H1 (cell line): ENCODE measurements around the gene PLB1. TPM values are rescaled to one million over a fixed set of nuclear protein-coding genes. Genes with fewer than 3 reads are reported as not detected.

Experiments used
- CTCF ChIA-PET: fragments of 300-600 bp; sonication (Branson Sonifier 250); formaldehyde crosslinking; loops from one replicate; lab custom pipeline; 2021; ENCODE audit not compliant: partially characterized antibody; lab: Charles Lee
- POLR2A ChIA-PET: fragments of 300-600 bp; sonication (Branson Sonifier 250); formaldehyde crosslinking; loops from one replicate; lab custom pipeline; 2021; ENCODE audit warnings: inconsistent platforms; ENCODE audit not compliant: partially characterized antibody; lab: Charles Lee
- DNase-seq, 2 experiments: peaks; one replicate each; pipeline versions ENCODE4 v3.0.0 to v3.0.0-alpha.2; 2010 to 2022; ENCODE audit warnings: low spot score in 2 of 2, low read depth in 1 of 2, mixed read lengths in 1 of 2
- FAIRE-seq: peaks from 2 replicates; lab custom pipeline; 2011; peaks lifted over from hg19 to GRCh38; lab: Jason Lieb, UNC
- H2AFZ ChIP-seq: 2 replicates; pipeline ENCODE4 v1.8.1; 2012; ENCODE audit warnings: low read length, inconsistent platforms
- H2AK5ac ChIP-seq: 2 replicates; pipeline ENCODE4 v1.6.1; 2013; ENCODE audit warnings: low read depth, low read length
- H2BK120ac ChIP-seq: replicated peaks from 2 replicates; pipeline ENCODE3; 2013; ENCODE audit warnings: low read depth, low read length, inconsistent platforms
- H2BK12ac ChIP-seq: 2 replicates; pipeline ENCODE4 v1.6.1; 2013; ENCODE audit warnings: low read depth, low read length
- H2BK15ac ChIP-seq: 2 replicates; pipeline ENCODE4 v1.6.1; 2013; ENCODE audit warnings: low read length
- H2BK20ac ChIP-seq: 2 replicates; pipeline ENCODE4 v1.6.1; 2013; ENCODE audit warnings: low read length
- H2BK5ac ChIP-seq: 2 replicates; pipeline ENCODE4 v1.6.1; 2013; ENCODE audit warnings: low read depth, low read length
- H3K14ac ChIP-seq: 2 replicates; pipeline ENCODE4 v1.6.1; 2013; ENCODE audit warnings: inconsistent platforms; ENCODE audit not compliant: insufficient read length
- H3K18ac ChIP-seq: 2 replicates; pipeline ENCODE4 v1.6.1; 2013; ENCODE audit warnings: low read length; ENCODE audit errors: extremely low read depth
- H3K23ac ChIP-seq: 2 replicates; pipeline ENCODE4 v1.6.1; 2013; ENCODE audit warnings: inconsistent platforms; ENCODE audit not compliant: insufficient read length
- H3K23me2 ChIP-seq: 2 replicates; pipeline ENCODE4 v1.6.1; 2013; ENCODE audit warnings: low read depth, low read length
- H3K27ac ChIP-seq: 2 replicates; pipeline ENCODE4 v1.6.1; 2011; ENCODE audit warnings: low read depth, low read length, inconsistent platforms
- H3K27me3 ChIP-seq, 4 experiments: replicated peaks in 1 of 4; 1 replicate in 1 of 4; 2 replicates in 3 of 4; pipeline versions ENCODE4 v1.6.1 to v1.8.1; 2011 to 2013; ENCODE audit warnings: low read length in 3 of 4, mild to moderate bottlenecking in 3 of 4, inconsistent platforms in 2 of 4, mixed read lengths in 2 of 4, moderate library complexity in 1 of 4; ENCODE audit not compliant: control insufficient read depth in 3 of 4, insufficient read depth in 3 of 4; ENCODE audit errors: extremely low read depth in 1 of 4
- H3K36me3 ChIP-seq, 4 experiments: 2 replicates each; pipeline versions ENCODE4 v1.6.1 to v1.8.1; 2011 to 2013; ENCODE audit warnings: mild to moderate bottlenecking in 4 of 4, low read length in 3 of 4, moderate library complexity in 2 of 4, control low read depth in 1 of 4, inconsistent platforms in 1 of 4; ENCODE audit not compliant: insufficient read depth in 4 of 4, control insufficient read depth in 2 of 4
- H3K4ac ChIP-seq: replicated peaks from 2 replicates; pipeline ENCODE3; 2013; ENCODE audit warnings: low read length, low read depth, mixed read lengths, inconsistent platforms; ENCODE audit not compliant: insufficient read length
- H3K4me1 ChIP-seq, 4 experiments: replicated peaks in 1 of 4; 1 replicate in 1 of 4; 2 replicates in 3 of 4; pipeline versions ENCODE4 v1.6.1 to v1.8.1; 2011 to 2013; ENCODE audit warnings: low read length in 3 of 4, inconsistent platforms in 2 of 4, mixed read lengths in 1 of 4; ENCODE audit not compliant: insufficient read depth in 4 of 4, control insufficient read depth in 3 of 4
- H3K4me2 ChIP-seq, 2 experiments: 2 replicates each; pipeline versions ENCODE4 v1.6.1 to v1.8.1; 2011 to 2013; ENCODE audit warnings: low read depth in 2 of 2, low read length in 2 of 2, control low read depth in 1 of 2, inconsistent platforms in 1 of 2, mild to moderate bottlenecking in 1 of 2; ENCODE audit not compliant: insufficient read depth in 1 of 2
- H3K4me3 ChIP-seq, 4 experiments: fragments of 200-600, 300-600 bp in 1 of 4; sonication (generic), shearing (Covaris generic), sonication (Bioruptor Twin) in 1 of 4; 2 replicates each; pipeline versions ENCODE4 v1.5.1 to v1.8.1; 2011 to 2016; ENCODE audit warnings: low read length in 4 of 4, low read depth in 3 of 4, control low read depth in 2 of 4, inconsistent platforms in 2 of 4, mild to moderate bottlenecking in 2 of 4, mixed read lengths in 1 of 4, moderate library complexity in 1 of 4; ENCODE audit not compliant: insufficient read depth in 2 of 4; ENCODE audit errors: extremely low read depth in 1 of 4
- H3K56ac ChIP-seq: replicated peaks from 2 replicates; pipeline ENCODE3; 2013; ENCODE audit warnings: low read depth, mild to moderate bottlenecking, mixed read lengths, low read length, inconsistent platforms; ENCODE audit not compliant: insufficient read length
- H3K79me1 ChIP-seq: 2 replicates; pipeline ENCODE4 v1.6.1; 2013; ENCODE audit warnings: low read depth, low read length, control low read depth
- H3K79me2 ChIP-seq, 2 experiments: 2 replicates each; pipeline versions ENCODE4 v1.6.1 to v1.8.1; 2012 to 2013; ENCODE audit warnings: low read length in 2 of 2, mild to moderate bottlenecking in 2 of 2, inconsistent platforms in 1 of 2; ENCODE audit not compliant: insufficient read depth in 2 of 2, control insufficient read depth in 1 of 2
- H3K9ac ChIP-seq, 4 experiments: replicated peaks in 1 of 4; 1 replicate in 1 of 4; 2 replicates in 3 of 4; pipeline versions ENCODE4 v1.6.1 to v1.8.1; 2011 to 2013; ENCODE audit warnings: low read depth in 3 of 4, low read length in 3 of 4, control low read depth in 2 of 4, mild to moderate bottlenecking in 2 of 4, moderate library complexity in 2 of 4, inconsistent platforms in 1 of 4; ENCODE audit errors: extremely low read depth in 1 of 4
- H3K9me3 ChIP-seq, 2 experiments: 2 replicates each; pipeline versions ENCODE4 v1.6.1 to v1.8.1; 2012 to 2013; ENCODE audit warnings: mild to moderate bottlenecking in 2 of 2, moderate library complexity in 2 of 2, control low read depth in 1 of 2, inconsistent platforms in 1 of 2, low read depth in 1 of 2, low read length in 1 of 2, mixed read lengths in 1 of 2; ENCODE audit not compliant: insufficient read depth in 2 of 2
- H4K20me1 ChIP-seq, 2 experiments: replicated peaks in 1 of 2; 2 replicates each; pipeline versions ENCODE3 to v1.8.1; 2011 to 2013; ENCODE audit warnings: inconsistent platforms in 2 of 2, low read length in 2 of 2, mild to moderate bottlenecking in 1 of 2; ENCODE audit not compliant: insufficient read depth in 2 of 2, control insufficient read depth in 1 of 2
- H4K5ac ChIP-seq: 2 replicates; pipeline ENCODE4 v1.6.1; 2013; ENCODE audit warnings: low read length, low read depth, mixed read lengths, inconsistent platforms; ENCODE audit not compliant: insufficient read length
- H4K8ac ChIP-seq: 2 replicates; pipeline ENCODE4 v1.8.0; 2013; ENCODE audit warnings: mild to moderate bottlenecking, moderate library complexity, low read length, inconsistent platforms; ENCODE audit not compliant: insufficient read depth; ENCODE audit errors: extremely low read depth
- H4K91ac ChIP-seq: replicated peaks from 2 replicates; pipeline ENCODE3; 2013; ENCODE audit warnings: low read length, mixed read lengths, inconsistent platforms; ENCODE audit not compliant: insufficient read length
- BCL11A ChIP-seq, 2 experiments: IDR thresholded peaks; one replicate each; pipeline ENCODE4 v1.6.1; 2011; ENCODE audit warnings: low read depth in 2 of 2, low read length in 2 of 2, mild to moderate bottlenecking in 2 of 2
- HDAC2 ChIP-seq, 2 experiments: fragments of 300-600 bp in 1 of 2; sonication (generic) in 1 of 2; IDR thresholded peaks; 2 replicates each; pipeline ENCODE4 v1.6.1; 2011 to 2012; ENCODE audit warnings: low read depth in 2 of 2, low read length in 2 of 2, mild to moderate bottlenecking in 2 of 2, moderate library complexity in 2 of 2, borderline replicate concordance in 1 of 2, inconsistent platforms in 1 of 2
- JUN ChIP-seq: IDR thresholded peaks from 2 replicates; pipeline ENCODE4 v1.6.1; 2011; ENCODE audit warnings: low read depth, mild to moderate bottlenecking, improper control_type of control experiment, low read length
- KDM4A ChIP-seq: IDR thresholded peaks from one replicate; pipeline ENCODE4 v1.7.1; 2012; ENCODE audit warnings: low read depth, mild to moderate bottlenecking, moderate library complexity, low read length, inconsistent platforms; ENCODE audit not compliant: severe bottlenecking
- NANOG ChIP-seq: IDR thresholded peaks from 2 replicates; pipeline ENCODE4 v1.6.1; 2011; ENCODE audit warnings: low read length, low read depth, mild to moderate bottlenecking, inconsistent platforms; ENCODE audit not compliant: insufficient read depth, poor library complexity, severe bottlenecking
- PHF8 ChIP-seq: fragments of 200-600 bp; sonication (generic); conservative IDR thresholded peaks from 2 replicates; pipeline ENCODE4 v1.7.1; 2012; ENCODE audit warnings: low read depth, mild to moderate bottlenecking, inconsistent platforms, low read length, moderate library complexity
- RFX5 ChIP-seq: IDR thresholded peaks from 2 replicates; pipeline ENCODE4 v1.6.1; 2011; ENCODE audit warnings: low read depth, low read length, improper control_type of control experiment, borderline replicate concordance
- SIN3A ChIP-seq, 2 experiments: IDR thresholded peaks in 1 of 2; conservative IDR thresholded peaks in 1 of 2; 2 replicates each; pipeline ENCODE4 v1.6.1; 2011 to 2012; ENCODE audit warnings: low read length in 2 of 2, improper control_type of control experiment in 1 of 2, low read depth in 1 of 2, mild to moderate bottlenecking in 1 of 2
- SP1 ChIP-seq: IDR thresholded peaks from 2 replicates; pipeline ENCODE4 v1.6.1; 2011; ENCODE audit warnings: low read depth, low read length
- ZNF274 ChIP-seq: IDR thresholded peaks from 2 replicates; pipeline ENCODE4 v1.7.0; 2012; ENCODE audit warnings: low read length, borderline replicate concordance; ENCODE audit errors: extremely low read depth
- polyA plus RNA-seq, 7 experiments: library from polyadenylated mRNA; depleted of rRNA in 3 of 7; stranded (reverse) in 5 of 7; unstranded in 2 of 7; fragments of >200 nt in 5 of 7; fragments of 200-250 nt in 2 of 7; gene quantifications; 1 replicate in 5 of 7; 2 replicates in 1 of 7; 4 replicates in 1 of 7; pipeline versions ENCODE4 v1.2.1 to v1.2.3, GENCODE V29; 2011 to 2013; ENCODE audit warnings: missing spikeins in 2 of 7, mixed read lengths in 2 of 7
- total RNA-seq: library from RNA; stranded (reverse); fragmentation: NEBNext Ultra II Directional; extraction: Animal tissue kit (Norgen Biotek cat#: 25700); gene quantifications from 2 replicates; pipeline ENCODE4 v1.2.1, GENCODE V29; 2021
- TF ChIP-seq, protein P1 (sequence below), 3 experiments: IDR thresholded peaks; 1 replicate in 2 of 3; 2 replicates in 1 of 3; pipeline versions ENCODE4 v1.5.1 to v1.6.1; 2011; ENCODE audit warnings: low read length in 3 of 3, mild to moderate bottlenecking in 3 of 3, inconsistent platforms in 2 of 3, low read depth in 1 of 3, moderate library complexity in 1 of 3; ENCODE audit not compliant: insufficient read depth in 1 of 3; ENCODE audit errors: control extremely low read depth in 1 of 3

The PLB1 gene
- total and polyA plus RNA-seq, 2 of the 8 experiments (the other 6 are each of a cell fraction or from before 2014, with no cell fraction given): 0.20 to 0.36 TPM

DNA sequence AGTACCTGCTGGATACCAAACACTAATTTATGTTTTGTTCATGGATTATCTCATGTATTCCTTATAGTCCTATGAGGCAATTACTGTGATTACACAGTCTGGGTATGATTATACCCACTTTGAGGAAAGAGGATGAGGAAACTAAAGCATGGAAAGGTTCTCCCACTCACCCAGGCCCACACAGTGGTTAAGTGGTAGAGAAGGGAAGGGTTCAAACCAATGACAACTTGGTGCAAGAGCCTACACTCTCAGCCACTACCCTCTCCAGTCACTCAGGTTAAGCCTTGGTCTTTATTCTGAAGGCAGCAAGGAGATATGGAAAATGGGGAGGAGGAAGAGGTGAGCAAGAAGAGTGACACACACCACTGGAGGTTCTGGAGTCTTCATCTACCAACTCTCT, 191.3 kb downstream of the PLB1 start:
- H2BK120ac ChIP-seq: no peak overlapping the region
- no peak overlapping the region for H4K8ac ChIP-seq
- no peak overlapping the region for H4K5ac ChIP-seq
- no peak overlapping the region for H2BK5ac ChIP-seq
- no peak overlapping the region for H2BK20ac ChIP-seq
- H4K91ac ChIP-seq: no peak overlapping the region
- no peaks in the 10 kb centered on the region for H4K20me1 ChIP-seq
- DNase-seq: no peak
- no peak overlapping the region for H2AFZ ChIP-seq
- H3K14ac ChIP-seq: no peak overlapping the region
- H3K18ac ChIP-seq: no peak overlapping the region
- H2AK5ac ChIP-seq: no peak overlapping the region
- no peak overlapping the region for H2BK12ac ChIP-seq
- no peak overlapping the region for H3K4ac ChIP-seq
- no peaks in the 10 kb centered on the region for H3K9me3 ChIP-seq
- H3K4me3 ChIP-seq: no peak overlapping the region
- no peak overlapping the region for H3K23ac ChIP-seq
- no peak overlapping the region for H3K27ac ChIP-seq
- no peak overlapping the region for H3K9ac ChIP-seq
- no peak overlapping the region for H2BK15ac ChIP-seq
- H3K4me1 ChIP-seq: peaks cover 2 to 8% (median 6%) of the 10 kb centered on the region in 4 experiments
- H3K79me2 ChIP-seq: no peaks in the 10 kb centered on the region
- H3K79me1 ChIP-seq: no peaks in the 10 kb centered on the region
- no peak overlapping the region for H3K4me2 ChIP-seq
- no peak for FAIRE-seq
- POLR2A ChIA-PET: interaction anchor here (1.5 kb wide), 1 partner anchor 8 kb away, joined by 3 read pairs; no protein-coding TSS in a partner anchor
- H3K56ac ChIP-seq: no peak overlapping the region
- H3K23me2 ChIP-seq: no peaks in the 10 kb centered on the region
- H3K36me3 ChIP-seq: no peaks in the 10 kb centered on the region
- CTCF ChIA-PET: interaction anchor here (0.5 to 1.4 kb wide), 3 partner anchors 9 to 16 kb away, joined by 3 to 4 read pairs (median 3); no protein-coding TSS in a partner anchor
- H3K27me3 ChIP-seq: no peaks in the 10 kb centered on the region
- no peak for TF ChIP-seq ZNF274
- TF ChIP-seq JUN: no peak
- TF ChIP-seq SP1: no peak
- TF ChIP-seq NANOG: no peak
- TF ChIP-seq PHF8: no peak
- no peak for TF ChIP-seq BCL11A (IDR thresholded peaks at IDR 0.05; ENCODE audit: low read depth in 2 of 2, low read length in 2 of 2)
- TF ChIP-seq, protein P1, sequence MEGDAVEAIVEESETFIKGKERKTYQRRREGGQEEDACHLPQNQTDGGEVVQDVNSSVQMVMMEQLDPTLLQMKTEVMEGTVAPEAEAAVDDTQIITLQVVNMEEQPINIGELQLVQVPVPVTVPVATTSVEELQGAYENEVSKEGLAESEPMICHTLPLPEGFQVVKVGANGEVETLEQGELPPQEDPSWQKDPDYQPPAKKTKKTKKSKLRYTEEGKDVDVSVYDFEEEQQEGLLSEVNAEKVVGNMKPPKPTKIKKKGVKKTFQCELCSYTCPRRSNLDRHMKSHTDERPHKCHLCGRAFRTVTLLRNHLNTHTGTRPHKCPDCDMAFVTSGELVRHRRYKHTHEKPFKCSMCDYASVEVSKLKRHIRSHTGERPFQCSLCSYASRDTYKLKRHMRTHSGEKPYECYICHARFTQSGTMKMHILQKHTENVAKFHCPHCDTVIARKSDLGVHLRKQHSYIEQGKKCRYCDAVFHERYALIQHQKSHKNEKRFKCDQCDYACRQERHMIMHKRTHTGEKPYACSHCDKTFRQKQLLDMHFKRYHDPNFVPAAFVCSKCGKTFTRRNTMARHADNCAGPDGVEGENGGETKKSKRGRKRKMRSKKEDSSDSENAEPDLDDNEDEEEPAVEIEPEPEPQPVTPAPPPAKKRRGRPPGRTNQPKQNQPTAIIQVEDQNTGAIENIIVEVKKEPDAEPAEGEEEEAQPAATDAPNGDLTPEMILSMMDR (IDR thresholded peaks at IDR 0.05; ENCODE audit: control extremely low read depth in 1 of 3, insufficient read depth in 1 of 3, low read depth in 1 of 3, low read length in 3 of 3): no peak
- no peak for TF ChIP-seq RFX5
- no peak for TF ChIP-seq KDM4A
- no peak for TF ChIP-seq HDAC2 (IDR thresholded peaks at IDR 0.05; ENCODE audit: borderline replicate concordance in 1 of 2, low read depth in 2 of 2, low read length in 2 of 2)
- no peak for TF ChIP-seq SIN3A (conservative IDR thresholded peaks at IDR 0.05 in 1 of 2, IDR thresholded peaks at IDR 0.05 in 1 of 2; ENCODE audit: low read depth in 1 of 2, low read length in 2 of 2)
